ENCODE measurements around the gene SMARCA1. TPM values are rescaled to one million over a fixed set of nuclear protein-coding genes. Genes with fewer than 3 reads are reported as not detected.

Gene SMARCA1
- total RNA-seq, 1 experiment from 2014 or later, result 56.9 TPM

DNA sequence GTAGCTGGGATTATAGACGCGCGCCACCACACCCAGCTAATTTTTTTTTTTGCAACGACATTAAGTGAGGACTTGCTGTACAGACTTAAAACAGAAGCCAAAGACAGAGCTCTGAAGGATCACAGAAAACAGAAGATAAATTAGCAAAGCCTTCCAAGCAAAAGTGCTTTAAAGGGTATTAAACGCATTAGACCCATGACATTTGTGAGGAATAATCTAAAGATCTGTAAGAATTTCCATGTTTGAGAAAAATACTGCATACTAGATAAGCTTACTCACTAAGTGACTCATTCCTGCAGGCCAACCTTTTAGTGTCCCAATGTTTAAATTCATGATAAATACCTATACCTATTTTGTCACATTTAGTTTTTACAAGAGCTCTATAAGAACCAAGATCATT lies 27.4 kb downstream of the SMARCA1 start:
- Histone ChIP-seq H3K4me1 (ENCODE audit: insufficient read depth, low read length, poor library complexity, severe bottlenecking) (no peaks in the 10 kb centered on the region), H3K27me3 (replicated peaks; ENCODE audit: insufficient read depth, low read depth, low read length, poor library complexity) (no peaks in the 10 kb centered on the region), H3K36me3 (ENCODE audit: insufficient read depth, low read length, poor library complexity, severe bottlenecking) (peaks cover 36% of the 10 kb centered on the region), H3K4me3 (ENCODE audit: low read depth, low read length, poor library complexity, severe bottlenecking) (no peak overlapping the region), H3K27ac (ENCODE audit: low read depth, low read length, poor library complexity, severe bottlenecking) (no peak overlapping the region), H3K9me3 (ENCODE audit: low read depth, low read length, poor library complexity, severe bottlenecking) (no peaks in the 10 kb centered on the region)
- ChIA-PET CTCF (no interaction called here), POLR2A (ENCODE audit: low non-redundant PET) (no interaction called here)
- intact Hi-C loops (cut with micrococcal nuclease; ENCODE audit: unreplicated experiment), result no loop called here
- TF ChIP-seq, protein P1, sequence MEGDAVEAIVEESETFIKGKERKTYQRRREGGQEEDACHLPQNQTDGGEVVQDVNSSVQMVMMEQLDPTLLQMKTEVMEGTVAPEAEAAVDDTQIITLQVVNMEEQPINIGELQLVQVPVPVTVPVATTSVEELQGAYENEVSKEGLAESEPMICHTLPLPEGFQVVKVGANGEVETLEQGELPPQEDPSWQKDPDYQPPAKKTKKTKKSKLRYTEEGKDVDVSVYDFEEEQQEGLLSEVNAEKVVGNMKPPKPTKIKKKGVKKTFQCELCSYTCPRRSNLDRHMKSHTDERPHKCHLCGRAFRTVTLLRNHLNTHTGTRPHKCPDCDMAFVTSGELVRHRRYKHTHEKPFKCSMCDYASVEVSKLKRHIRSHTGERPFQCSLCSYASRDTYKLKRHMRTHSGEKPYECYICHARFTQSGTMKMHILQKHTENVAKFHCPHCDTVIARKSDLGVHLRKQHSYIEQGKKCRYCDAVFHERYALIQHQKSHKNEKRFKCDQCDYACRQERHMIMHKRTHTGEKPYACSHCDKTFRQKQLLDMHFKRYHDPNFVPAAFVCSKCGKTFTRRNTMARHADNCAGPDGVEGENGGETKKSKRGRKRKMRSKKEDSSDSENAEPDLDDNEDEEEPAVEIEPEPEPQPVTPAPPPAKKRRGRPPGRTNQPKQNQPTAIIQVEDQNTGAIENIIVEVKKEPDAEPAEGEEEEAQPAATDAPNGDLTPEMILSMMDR (conservative IDR thresholded peaks at IDR 0.05; ENCODE audit: low read depth, low read length), result no peak
- TF ChIP-seq EZH2 (IDR thresholded peaks at IDR 0.05; ENCODE audit: borderline replicate concordance, low read depth, low read length, poor library complexity, severe bottlenecking), result no peak
- BruUV-seq (replicated peaks), result no TSS peak
- no peak for DNase-seq (ENCODE audit: low spot score)

DNA sequence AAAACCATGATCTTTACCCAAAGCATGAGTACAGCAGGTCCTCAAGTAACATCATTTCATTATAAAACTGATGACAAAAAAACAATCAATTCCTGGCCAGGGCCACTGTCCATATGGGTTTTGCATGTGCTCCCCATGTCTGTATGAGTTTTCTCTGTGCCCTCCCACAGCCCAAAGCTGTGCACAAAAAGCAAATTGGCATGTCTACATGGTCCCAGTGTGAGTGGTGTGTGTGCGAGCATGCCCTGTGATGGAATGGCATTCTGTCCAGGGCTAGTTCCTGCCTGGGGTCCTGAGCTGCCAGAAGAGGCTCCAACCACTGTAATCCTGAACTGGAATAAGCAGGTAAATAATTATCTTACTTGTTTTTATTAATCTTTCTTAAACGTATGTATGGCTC lies 28.4 kb downstream of the SMARCA1 start:
- no TSS peak for BruUV-seq (replicated peaks)
- POLR2A ChIA-PET (ENCODE audit: low non-redundant PET), result no interaction called here
- H3K27ac ChIP-seq (ENCODE audit: low read depth, low read length, poor library complexity, severe bottlenecking), result no peak overlapping the region
- H3K9me3 ChIP-seq (ENCODE audit: low read depth, low read length, poor library complexity, severe bottlenecking), result no peaks in the 10 kb centered on the region
- intact Hi-C loops (cut with micrococcal nuclease; ENCODE audit: unreplicated experiment), result no loop called here
- no peak for TF ChIP-seq EZH2 (IDR thresholded peaks at IDR 0.05; ENCODE audit: borderline replicate concordance, low read depth, low read length, poor library complexity, severe bottlenecking)
- TF ChIP-seq, protein P1 (conservative IDR thresholded peaks at IDR 0.05; ENCODE audit: low read depth, low read length), result no peak
- no peak overlapping the region for H3K4me3 ChIP-seq (ENCODE audit: low read depth, low read length, poor library complexity, severe bottlenecking)
- no peaks in the 10 kb centered on the region for H3K4me1 ChIP-seq (ENCODE audit: insufficient read depth, low read length, poor library complexity, severe bottlenecking)
- H3K36me3 ChIP-seq (ENCODE audit: insufficient read depth, low read length, poor library complexity, severe bottlenecking), result peaks cover 37% of the 10 kb centered on the region
- no peak for DNase-seq (ENCODE audit: low spot score)
- H3K27me3 ChIP-seq (replicated peaks; ENCODE audit: insufficient read depth, low read depth, low read length, poor library complexity), result no peaks in the 10 kb centered on the region
- CTCF ChIA-PET, result no interaction called here

DNA sequence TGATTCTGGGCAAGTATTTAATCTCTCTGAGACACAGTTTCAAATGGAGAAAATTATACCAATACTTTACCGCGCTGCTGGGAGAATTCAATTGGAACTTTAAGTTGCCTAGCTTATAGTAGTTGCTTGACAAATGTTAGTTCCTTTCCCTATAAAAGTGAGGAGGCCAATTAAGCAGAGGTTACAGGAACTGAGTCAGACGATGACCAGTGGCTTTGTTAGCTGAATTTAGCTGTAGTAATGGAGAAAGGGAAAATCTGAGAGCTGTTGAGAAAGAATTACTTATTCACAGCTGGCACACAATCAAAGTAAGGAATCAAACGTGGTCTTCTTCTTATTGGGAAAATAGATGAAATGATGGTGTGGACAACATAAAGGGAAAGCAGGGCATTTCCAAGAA lies 29.6 kb downstream of the SMARCA1 start:
- DNase-seq (ENCODE audit: low spot score), result no peak
- no TSS peak for BruUV-seq (replicated peaks)
- ChIA-PET POLR2A (ENCODE audit: low non-redundant PET) (no interaction called here), CTCF (no interaction called here)
- intact Hi-C loops (cut with micrococcal nuclease; ENCODE audit: unreplicated experiment), result no loop called here
- no peak overlapping the region for H3K27ac ChIP-seq (ENCODE audit: low read depth, low read length, poor library complexity, severe bottlenecking)
- no peak overlapping the region for H3K4me3 ChIP-seq (ENCODE audit: low read depth, low read length, poor library complexity, severe bottlenecking)
- H3K36me3 ChIP-seq (ENCODE audit: insufficient read depth, low read length, poor library complexity, severe bottlenecking), result peaks cover 38% of the 10 kb centered on the region
- no peaks in the 10 kb centered on the region for H3K4me1 ChIP-seq (ENCODE audit: insufficient read depth, low read length, poor library complexity, severe bottlenecking)
- H3K27me3 ChIP-seq (replicated peaks; ENCODE audit: insufficient read depth, low read depth, low read length, poor library complexity), result no peaks in the 10 kb centered on the region
- H3K9me3 ChIP-seq (ENCODE audit: low read depth, low read length, poor library complexity, severe bottlenecking), result no peaks in the 10 kb centered on the region
- TF ChIP-seq, protein P1 (conservative IDR thresholded peaks at IDR 0.05; ENCODE audit: low read depth, low read length), result no peak
- no peak for TF ChIP-seq EZH2 (IDR thresholded peaks at IDR 0.05; ENCODE audit: borderline replicate concordance, low read depth, low read length, poor library complexity, severe bottlenecking)

Data from A673 (cell line).